Measurements from ENCODE around the gene FHIT. TPM values are rescaled to one million over a fixed set of nuclear protein-coding genes. Genes with fewer than 3 reads are reported as not detected.

Gene FHIT
- total and polyA plus RNA-seq, 2 experiments from 2014 or later, result 0.22 to 0.90 TPM

DNA sequence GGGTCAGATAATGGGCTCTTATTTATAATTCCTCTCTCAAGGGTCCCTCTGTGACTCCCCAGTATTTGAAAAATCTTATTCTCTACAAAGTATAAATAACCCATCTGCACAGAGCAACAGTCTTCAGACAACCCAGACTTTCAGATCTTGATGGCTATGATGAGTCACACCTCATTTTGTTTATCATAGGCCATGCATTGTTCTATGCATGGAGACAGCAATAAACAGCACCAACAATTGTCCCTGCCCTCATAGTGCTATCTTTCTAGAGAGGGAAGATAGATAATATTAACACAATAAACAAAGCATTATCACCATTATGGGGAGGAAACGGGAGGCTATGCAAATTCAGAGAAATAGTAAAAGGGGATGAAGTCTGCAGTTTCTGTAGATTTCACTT, 13.4 kb downstream of the FHIT start:
- Histone ChIP-seq H3K9me2 (ENCODE audit: insufficient read depth) (no peaks in the 10 kb centered on the region), H3K79me2 (ENCODE audit: insufficient read depth) (no peaks in the 10 kb centered on the region), H3K4me1 (ENCODE audit: insufficient read depth) (no peaks in the 10 kb centered on the region), H3F3A (ENCODE audit: insufficient read depth) (no peaks in the 10 kb centered on the region), H3K27me3 (replicated peaks; ENCODE audit: insufficient read depth) (no peaks in the 10 kb centered on the region), H3K9me3 (ENCODE audit: low read depth) (no peaks in the 10 kb centered on the region), H4K20me1 (ENCODE audit: insufficient read depth) (no peaks in the 10 kb centered on the region), H3K4me3 (no peak overlapping the region), H2AFZ (no peak overlapping the region), H3K36me3 (ENCODE audit: low read depth) (no peaks in the 10 kb centered on the region), H3K27ac (no peak overlapping the region), H3K9ac (no peak overlapping the region), H3K4me2 (ENCODE audit: unreplicated experiment) (no peak overlapping the region)
- DNase-seq, result no peak
- WGBS, 2 experiments (ENCODE audit: low coverage in 1 of 2, low lambda C conversion rate in 2 of 2, missing lambda C conversion rate in 2 of 2), result 65 to 72% methylated on average over 1 of the region's 1 CpG
- TF ChIP-seq EZH2phosphoT487 (IDR thresholded peaks at IDR 0.05; ENCODE audit: insufficient read depth, low read depth), result no peak
- no peak for TF ChIP-seq EZH2 (IDR thresholded peaks at IDR 0.05; ENCODE audit: insufficient read depth, poor library complexity, severe bottlenecking)
- in situ Hi-C loops (cut with MboI), result no loop called here

DNA sequence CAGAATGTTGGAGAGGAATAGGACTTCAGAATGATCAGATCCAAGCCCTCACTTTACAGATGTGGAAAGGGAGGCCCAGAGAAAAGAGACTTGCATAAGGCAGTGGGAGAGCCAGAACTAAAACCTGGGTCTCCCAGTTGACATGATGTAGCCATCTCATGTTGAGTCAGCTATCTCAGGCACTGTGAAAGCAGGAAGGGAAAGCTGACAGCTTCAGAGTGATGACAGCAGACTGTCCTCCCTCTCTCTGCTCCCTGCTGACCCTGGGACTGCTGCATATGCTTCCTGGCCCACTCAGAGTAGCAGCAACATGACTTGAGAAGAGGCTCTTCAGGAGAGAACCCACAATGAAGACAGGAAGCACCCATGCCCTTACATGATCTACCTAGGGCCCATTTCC, 14.7 kb downstream of the FHIT start:
- Histone ChIP-seq H3K27me3 (replicated peaks; ENCODE audit: insufficient read depth) (no peaks in the 10 kb centered on the region), H3K9ac (no peak overlapping the region), H3K79me2 (ENCODE audit: insufficient read depth) (no peaks in the 10 kb centered on the region), H4K20me1 (ENCODE audit: insufficient read depth) (no peaks in the 10 kb centered on the region), H3K4me3 (no peak overlapping the region), H3K36me3 (ENCODE audit: low read depth) (no peaks in the 10 kb centered on the region), H3K9me3 (ENCODE audit: low read depth) (no peaks in the 10 kb centered on the region), H3K27ac (no peak overlapping the region), H3K4me1 (ENCODE audit: insufficient read depth) (no peaks in the 10 kb centered on the region), H3F3A (ENCODE audit: insufficient read depth) (no peaks in the 10 kb centered on the region), H3K4me2 (ENCODE audit: unreplicated experiment) (no peak overlapping the region), H2AFZ (no peak overlapping the region), H3K9me2 (ENCODE audit: insufficient read depth) (no peaks in the 10 kb centered on the region)
- DNase-seq, result no peak
- TF ChIP-seq EZH2 (IDR thresholded peaks at IDR 0.05; ENCODE audit: insufficient read depth, poor library complexity, severe bottlenecking) (no peak), EZH2phosphoT487 (IDR thresholded peaks at IDR 0.05; ENCODE audit: insufficient read depth, low read depth) (no peak)
- in situ Hi-C loops (cut with MboI), result no loop called here

DNA sequence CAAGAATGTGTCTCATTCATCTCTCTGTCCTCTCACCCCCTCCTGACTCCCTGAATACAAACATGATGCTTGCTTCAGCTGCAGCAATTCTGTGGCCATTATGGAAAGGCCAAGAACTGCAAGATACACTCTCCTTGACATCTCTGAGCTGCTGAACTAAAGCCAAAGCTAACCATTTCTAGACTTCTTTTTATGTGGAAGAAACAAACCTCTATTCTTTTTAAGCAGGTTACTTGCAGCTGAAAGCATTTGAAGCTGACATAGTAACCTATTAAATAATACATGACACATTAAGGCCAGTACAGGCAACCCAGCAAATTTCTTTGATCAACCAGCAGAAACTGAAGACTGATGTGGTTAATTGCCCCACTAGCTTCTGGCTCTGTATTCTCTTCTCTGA, 17.5 kb downstream of the FHIT start:
- TF ChIP-seq EZH2 (IDR thresholded peaks at IDR 0.05; ENCODE audit: insufficient read depth, poor library complexity, severe bottlenecking) (no peak), EZH2phosphoT487 (IDR thresholded peaks at IDR 0.05; ENCODE audit: insufficient read depth, low read depth) (no peak)

DNA sequence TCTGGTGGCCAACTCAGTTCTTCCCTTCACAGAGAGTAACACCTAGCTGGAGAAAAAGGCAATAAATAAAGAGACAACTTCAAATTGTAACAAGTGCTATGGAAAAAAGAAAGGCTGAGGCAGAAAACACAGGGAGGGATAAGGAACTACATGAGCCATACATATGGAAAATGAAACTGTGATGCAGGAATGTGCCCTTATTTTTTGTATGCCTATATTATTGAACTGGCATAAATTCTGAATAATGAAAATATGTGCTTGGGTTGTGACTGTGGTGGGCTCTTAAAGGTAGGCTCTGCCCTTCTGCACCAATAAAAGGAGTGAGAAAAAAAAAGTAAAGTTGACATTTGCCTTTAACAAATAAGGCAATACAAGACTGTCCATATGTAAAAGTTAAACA, 19.6 kb downstream of the FHIT start:
- no peak overlapping the region for H2AFZ ChIP-seq
- no peak overlapping the region for H3K9ac ChIP-seq
- H3F3A ChIP-seq (ENCODE audit: insufficient read depth), result no peaks in the 10 kb centered on the region
- H3K27ac ChIP-seq, result no peak overlapping the region
- H3K27me3 ChIP-seq (replicated peaks; ENCODE audit: insufficient read depth), result no peaks in the 10 kb centered on the region
- no peak overlapping the region for H3K4me3 ChIP-seq
- no peaks in the 10 kb centered on the region for H4K20me1 ChIP-seq (ENCODE audit: insufficient read depth)
- TF ChIP-seq EZH2 (IDR thresholded peaks at IDR 0.05; ENCODE audit: insufficient read depth, poor library complexity, severe bottlenecking), result no peak
- no peak for TF ChIP-seq EZH2phosphoT487 (IDR thresholded peaks at IDR 0.05; ENCODE audit: insufficient read depth, low read depth)
- H3K9me2 ChIP-seq (ENCODE audit: insufficient read depth), result no peaks in the 10 kb centered on the region
- no peak overlapping the region for H3K4me2 ChIP-seq (ENCODE audit: unreplicated experiment)
- DNase-seq, result no peak
- no peaks in the 10 kb centered on the region for H3K9me3 ChIP-seq (ENCODE audit: low read depth)
- in situ Hi-C loops (cut with MboI), result no loop called here
- H3K36me3 ChIP-seq (ENCODE audit: low read depth), result no peaks in the 10 kb centered on the region
- H3K79me2 ChIP-seq (ENCODE audit: insufficient read depth), result no peaks in the 10 kb centered on the region
- no peaks in the 10 kb centered on the region for H3K4me1 ChIP-seq (ENCODE audit: insufficient read depth)

More for the DNA sequence above, 17.5 kb downstream of the FHIT start:
- Histone ChIP-seq H3K4me1 (ENCODE audit: insufficient read depth) (no peaks in the 10 kb centered on the region), H3K4me2 (ENCODE audit: unreplicated experiment) (no peak overlapping the region), H3K79me2 (ENCODE audit: insufficient read depth) (no peaks in the 10 kb centered on the region), H3K9me3 (ENCODE audit: low read depth) (no peaks in the 10 kb centered on the region), H3K9ac (no peak overlapping the region), H4K20me1 (ENCODE audit: insufficient read depth) (no peaks in the 10 kb centered on the region), H3F3A (ENCODE audit: insufficient read depth) (no peaks in the 10 kb centered on the region), H3K4me3 (no peak overlapping the region), H3K27me3 (replicated peaks; ENCODE audit: insufficient read depth) (no peaks in the 10 kb centered on the region), H3K9me2 (ENCODE audit: insufficient read depth) (no peaks in the 10 kb centered on the region), H2AFZ (no peak overlapping the region), H3K27ac (no peak overlapping the region), H3K36me3 (ENCODE audit: low read depth) (no peaks in the 10 kb centered on the region)
- in situ Hi-C loops (cut with MboI), result no loop called here
- DNase-seq, result no peak

DNA sequence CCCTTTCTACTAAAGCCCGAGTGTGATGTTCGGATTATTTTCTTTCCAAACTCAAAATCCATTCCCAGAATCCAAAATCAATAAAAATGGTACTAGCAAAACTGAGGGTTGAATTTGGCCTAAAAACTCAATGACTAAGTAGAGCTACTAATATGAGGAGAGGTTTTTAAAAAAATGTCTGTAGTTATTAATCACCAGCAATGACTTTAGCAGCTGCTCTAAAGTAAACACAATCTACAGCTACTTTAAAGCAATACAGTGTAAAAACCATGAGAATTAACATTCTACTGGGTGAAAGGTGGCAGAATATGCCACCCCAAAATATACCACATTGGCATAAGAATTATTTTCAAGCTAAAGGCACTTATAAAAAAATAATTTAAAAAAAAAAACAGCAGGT, 23.5 kb downstream of the FHIT start:
- Histone ChIP-seq H3K9ac (no peak overlapping the region), H3K27me3 (replicated peaks; ENCODE audit: insufficient read depth) (no peaks in the 10 kb centered on the region), H3K4me2 (ENCODE audit: unreplicated experiment) (no peak overlapping the region), H4K20me1 (ENCODE audit: insufficient read depth) (no peaks in the 10 kb centered on the region), H3K4me1 (ENCODE audit: insufficient read depth) (no peaks in the 10 kb centered on the region), H2AFZ (no peak overlapping the region), H3K27ac (no peak overlapping the region), H3K4me3 (no peak overlapping the region), H3F3A (ENCODE audit: insufficient read depth) (no peaks in the 10 kb centered on the region), H3K79me2 (ENCODE audit: insufficient read depth) (no peaks in the 10 kb centered on the region), H3K9me3 (ENCODE audit: low read depth) (no peaks in the 10 kb centered on the region), H3K9me2 (ENCODE audit: insufficient read depth) (no peaks in the 10 kb centered on the region), H3K36me3 (ENCODE audit: low read depth) (no peaks in the 10 kb centered on the region)
- no peak for TF ChIP-seq EZH2 (IDR thresholded peaks at IDR 0.05; ENCODE audit: insufficient read depth, poor library complexity, severe bottlenecking)
- no peak for TF ChIP-seq EZH2phosphoT487 (IDR thresholded peaks at IDR 0.05; ENCODE audit: insufficient read depth, low read depth)
- WGBS, 2 experiments (ENCODE audit: low coverage in 1 of 2, low lambda C conversion rate in 2 of 2, missing lambda C conversion rate in 2 of 2), result 43 to 47% methylated on average over 2 of the region's 2 CpGs
- no peak for DNase-seq
- in situ Hi-C loops (cut with MboI), result no loop called here

Measured in GM23248 (cell line).